Measurements from ENCODE around the gene EPOP.

EPOP gene

DNA sequence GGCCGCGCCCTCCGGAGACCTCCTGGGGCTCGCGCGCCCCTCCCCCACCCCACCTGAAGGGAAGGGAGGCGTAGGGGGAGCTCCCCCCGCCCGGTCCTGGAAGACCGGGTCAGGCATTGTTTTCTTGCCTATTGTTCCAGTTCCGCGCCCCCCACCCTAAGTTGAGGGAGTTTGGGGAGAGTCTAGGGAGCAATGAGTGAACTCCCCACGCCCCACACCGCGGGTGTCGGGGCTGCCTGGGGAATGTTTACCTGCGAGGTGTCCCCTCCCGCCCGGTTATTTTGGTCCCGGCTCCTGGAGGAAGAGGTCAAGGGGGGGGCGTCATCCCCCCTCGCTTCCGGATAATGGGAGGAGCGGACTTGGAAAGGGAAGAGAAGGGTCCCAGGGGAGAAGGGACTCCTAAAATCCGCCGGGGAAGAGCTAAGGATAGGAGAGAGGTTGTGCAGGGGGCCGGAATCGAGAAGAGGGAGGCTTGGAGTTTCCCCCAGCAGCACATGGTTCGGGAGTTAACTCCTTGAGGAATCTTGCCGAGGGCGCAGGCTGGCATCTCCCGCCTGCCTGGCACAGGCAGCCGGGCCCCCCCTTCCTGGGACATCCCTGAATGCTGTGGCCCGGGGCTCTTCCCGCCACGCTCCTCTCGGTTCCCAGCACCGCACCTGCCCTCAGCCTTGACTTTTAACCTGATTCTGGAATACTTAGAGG, 31.2 kb upstream of the EPOP start:
- DNase-seq: peak in 1 of 4 experiments; percentile 34

DNA sequence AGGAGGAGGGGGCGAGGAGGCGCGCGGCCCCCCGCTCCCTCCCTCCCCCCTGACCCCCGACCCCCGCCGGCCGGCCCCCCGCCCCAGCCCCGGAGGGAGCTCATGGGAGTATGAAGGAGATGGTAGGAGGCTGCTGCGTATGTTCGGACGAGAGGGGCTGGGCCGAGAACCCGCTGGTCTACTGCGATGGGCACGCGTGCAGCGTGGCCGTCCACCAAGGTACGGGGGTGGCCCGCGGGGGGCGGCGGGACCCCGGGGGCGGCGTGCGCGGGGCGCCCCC, 30.7 kb upstream of the EPOP start:
- no peak for DNase-seq

DNA sequence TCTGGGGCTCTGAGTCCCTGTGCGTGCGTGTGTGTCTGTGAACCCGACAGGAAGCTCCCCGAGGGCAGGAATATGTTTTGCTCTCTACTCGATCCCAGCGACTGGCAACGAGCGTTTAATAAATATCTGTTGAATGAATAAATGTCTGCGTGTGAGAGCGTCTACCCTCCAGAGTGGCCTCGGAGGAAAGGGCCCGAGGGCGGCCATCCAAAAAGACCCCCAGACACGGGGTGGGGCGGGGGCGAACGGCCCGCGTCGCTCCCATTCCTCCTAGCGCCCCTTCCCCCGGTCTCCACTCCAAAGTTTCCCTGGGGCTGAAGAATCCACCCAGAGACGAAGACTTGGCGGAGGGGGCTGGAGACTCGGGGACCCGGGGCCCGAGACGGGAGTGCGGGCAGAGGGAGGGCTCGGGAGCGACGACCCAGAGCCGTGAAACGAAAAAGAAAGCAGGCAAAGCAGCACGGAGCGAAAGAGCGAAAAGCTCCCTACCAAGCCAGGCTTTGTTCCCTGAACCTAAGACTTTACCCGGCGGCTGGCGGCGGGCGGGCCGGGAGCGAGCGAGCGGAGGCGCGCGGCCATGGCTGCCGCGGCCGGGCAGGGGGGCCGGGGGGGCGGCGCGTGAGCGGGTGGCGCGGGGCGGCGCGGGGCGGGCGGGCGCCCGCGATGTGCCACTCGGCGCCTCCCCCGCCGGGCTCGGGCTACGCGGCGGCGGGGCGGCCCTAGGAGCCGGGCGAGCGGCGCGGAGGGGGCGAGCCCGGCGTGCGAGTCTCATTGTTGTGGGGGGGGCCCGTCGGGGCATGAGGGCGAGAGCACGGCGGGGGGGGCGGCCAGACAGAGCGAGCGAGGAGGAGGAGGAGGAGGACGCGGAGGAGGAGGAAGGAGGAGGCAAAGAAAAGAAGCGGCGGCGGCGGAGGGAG, 30.1 kb upstream of the EPOP start, which contains the start of gene MLLT6:
Gene MLLT6, plus strand, starts transcription at position 668 of the 917 bp plus-strand sequence. CDS start 360 bp downstream, outside the sequence.
- peak; percentile 50 to 78 (median 59) for DNase-seq

DNA sequence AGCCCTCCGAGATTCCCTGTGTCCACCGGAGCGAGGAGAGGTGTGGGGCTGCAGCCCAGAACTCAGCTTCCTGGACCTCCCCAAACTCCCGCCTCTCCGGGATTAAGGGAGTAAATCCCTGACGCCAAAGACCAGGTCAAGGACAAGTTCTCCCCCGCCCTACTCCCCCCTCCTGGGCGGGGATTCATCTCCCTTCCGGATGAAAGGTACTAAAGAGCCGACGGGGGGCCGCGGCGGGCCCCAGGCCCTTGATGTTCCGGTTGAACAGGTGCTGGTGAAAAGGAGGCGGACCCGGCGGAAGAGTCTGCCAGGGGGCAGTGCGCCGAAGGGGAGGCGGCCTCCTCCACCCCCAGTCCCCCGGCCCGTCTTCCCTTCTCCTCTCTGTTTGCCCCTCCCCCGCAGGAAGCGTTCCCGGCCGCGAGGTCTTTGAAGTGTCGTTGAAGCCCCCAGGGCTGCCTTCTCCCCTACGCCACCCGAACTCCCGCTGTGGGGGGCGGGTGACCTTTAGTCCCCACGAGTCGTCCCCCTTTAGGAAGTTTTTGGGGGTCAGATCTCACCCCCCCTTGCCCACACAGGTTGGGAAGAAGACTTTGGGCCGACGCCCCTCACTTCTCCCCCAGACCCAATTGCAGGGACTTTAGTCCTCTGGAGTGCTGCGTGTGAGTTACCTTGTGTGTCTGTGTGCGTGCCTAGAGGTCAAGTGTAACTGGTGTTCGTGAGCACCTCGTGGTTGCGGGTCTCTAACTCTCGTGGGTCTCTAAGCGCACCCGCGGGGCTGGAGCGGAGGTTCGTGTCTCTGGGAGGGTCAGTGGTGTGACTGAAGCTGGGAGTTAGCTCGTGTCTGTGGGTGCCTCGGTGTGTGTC, 29.2 kb upstream of the EPOP start:
- peak; percentile 41 to 65 (median 46) for DNase-seq

DNA sequence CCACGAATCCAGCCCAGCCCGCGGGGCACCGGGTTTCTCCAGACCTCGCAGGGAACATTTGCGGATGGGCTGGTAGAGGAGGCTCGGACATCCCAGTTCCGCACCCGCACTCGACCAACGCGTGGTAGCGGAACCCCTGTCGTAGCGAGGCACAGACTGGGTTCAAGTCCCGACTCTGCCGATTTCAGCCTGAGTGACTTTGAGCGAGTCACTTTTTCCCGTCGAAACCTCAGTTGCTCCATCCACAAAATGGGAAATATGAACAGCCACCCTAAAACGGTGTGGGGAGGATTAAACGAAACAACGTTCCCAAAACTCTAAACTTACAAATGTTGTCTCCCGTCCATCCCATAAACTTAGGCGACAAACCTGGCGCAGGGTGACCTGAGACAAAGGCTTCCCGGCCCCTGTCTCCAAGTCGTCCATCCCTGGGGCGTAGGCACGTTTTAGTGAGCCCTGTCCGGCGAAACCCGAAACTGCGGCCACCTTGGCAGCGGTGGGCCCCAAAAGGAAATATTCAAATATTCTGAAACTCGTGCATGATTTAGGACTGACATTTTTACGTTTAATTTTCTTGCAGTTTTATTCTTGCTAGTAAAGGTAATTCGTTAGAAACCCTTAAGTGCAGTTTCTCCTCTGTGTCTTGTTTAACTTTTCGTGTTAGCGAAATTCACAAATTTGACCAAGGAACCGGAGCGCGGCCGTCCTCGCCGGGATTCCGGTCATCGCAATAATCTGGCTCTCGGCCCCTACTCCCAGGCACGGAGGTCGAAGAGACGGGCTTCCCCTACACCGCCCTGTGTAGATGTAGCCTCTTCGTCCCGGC, 28.4 kb upstream of the EPOP start:
- no peak for DNase-seq

DNA sequence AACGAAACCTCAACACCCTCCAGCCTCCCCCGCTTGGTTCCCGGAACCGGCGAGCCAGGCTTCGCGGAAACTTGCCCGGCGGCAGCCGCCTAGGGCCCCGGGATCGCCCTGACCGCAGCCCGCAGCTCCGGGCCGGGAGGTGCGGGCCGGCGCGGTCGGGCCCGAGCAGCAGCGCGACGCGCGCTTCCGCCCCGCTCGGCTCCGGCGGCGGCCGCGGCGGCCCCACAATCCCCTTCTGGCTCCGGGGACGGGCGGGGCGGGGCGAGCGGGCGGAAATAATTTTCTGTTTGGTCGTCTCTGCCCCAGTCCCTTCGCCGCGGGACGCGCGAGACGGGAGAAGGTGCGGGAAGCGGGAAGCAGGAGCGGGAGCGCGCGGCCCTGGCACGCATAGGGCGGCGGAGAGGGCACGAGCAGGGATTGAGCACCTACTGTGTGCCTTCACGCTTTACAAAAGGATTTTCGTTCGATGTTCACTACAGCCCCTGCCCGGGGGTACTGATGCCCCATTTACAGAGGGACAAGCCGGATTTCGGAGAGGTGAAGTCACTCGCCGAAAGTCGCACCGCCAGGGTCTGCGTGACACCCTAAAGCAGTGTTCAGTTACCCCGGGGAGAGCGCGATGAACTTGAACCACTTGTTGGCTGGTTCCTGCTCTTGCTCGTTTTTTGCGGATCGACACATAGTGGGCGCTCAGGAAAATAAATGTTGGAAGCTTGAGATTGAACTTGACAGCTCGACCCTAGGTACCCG, 27.6 kb upstream of the EPOP start:
- peak; percentile 58 to 77 (median 61) for DNase-seq

DNA sequence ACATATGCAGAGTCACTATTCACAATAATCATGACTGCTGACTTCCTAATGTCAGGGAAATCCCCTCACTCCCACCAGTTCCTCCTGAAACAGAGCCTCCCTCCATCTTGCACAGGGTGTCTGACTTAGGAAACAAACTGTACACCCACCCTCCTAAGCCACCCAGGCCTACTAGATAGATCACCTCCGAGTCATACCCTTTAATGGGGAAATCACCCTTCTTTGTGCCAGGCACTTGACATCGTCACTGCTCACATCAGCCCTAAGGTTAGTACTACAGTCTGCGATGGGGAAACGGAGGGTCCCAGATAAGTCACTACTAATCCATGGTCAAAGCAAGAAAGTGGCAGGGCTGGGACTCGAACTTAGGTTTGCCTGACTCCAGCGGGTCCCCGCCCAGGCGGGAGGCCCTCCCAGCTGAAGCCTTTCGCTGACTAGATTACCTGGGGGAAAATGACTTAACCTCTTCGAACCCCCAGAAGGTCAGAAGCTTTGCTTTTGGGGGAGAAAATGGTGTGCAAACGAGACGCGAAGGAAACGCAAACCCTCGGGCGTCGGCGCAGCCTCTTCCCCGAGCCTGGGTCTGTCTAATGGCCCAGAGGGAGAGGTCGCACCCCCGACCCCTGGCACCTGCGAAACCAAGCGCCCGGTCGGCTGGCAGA, 26.9 kb upstream of the EPOP start:
- DNase-seq: peak; percentile 43 to 70 (median 62)

DNA sequence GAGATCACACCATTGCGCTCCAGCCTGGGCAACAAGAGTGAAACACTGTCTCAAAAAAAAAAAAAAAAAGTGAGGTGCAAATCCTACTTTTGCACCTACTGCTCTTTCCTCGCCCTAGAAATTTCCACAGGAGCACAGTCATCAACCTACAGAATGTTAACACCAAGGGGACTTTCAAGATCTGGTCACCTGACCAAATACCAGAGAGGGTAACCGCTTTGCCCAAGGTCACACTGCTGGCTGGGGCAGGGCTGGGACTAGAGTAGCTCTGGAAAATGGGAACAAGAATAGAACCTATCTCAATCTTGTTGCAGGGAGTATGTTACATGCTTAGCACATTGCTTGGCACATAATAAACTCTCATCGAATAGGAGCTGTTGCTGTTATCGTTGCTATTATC, 24.0 kb upstream of the EPOP start:
- no peak for DNase-seq

DNA sequence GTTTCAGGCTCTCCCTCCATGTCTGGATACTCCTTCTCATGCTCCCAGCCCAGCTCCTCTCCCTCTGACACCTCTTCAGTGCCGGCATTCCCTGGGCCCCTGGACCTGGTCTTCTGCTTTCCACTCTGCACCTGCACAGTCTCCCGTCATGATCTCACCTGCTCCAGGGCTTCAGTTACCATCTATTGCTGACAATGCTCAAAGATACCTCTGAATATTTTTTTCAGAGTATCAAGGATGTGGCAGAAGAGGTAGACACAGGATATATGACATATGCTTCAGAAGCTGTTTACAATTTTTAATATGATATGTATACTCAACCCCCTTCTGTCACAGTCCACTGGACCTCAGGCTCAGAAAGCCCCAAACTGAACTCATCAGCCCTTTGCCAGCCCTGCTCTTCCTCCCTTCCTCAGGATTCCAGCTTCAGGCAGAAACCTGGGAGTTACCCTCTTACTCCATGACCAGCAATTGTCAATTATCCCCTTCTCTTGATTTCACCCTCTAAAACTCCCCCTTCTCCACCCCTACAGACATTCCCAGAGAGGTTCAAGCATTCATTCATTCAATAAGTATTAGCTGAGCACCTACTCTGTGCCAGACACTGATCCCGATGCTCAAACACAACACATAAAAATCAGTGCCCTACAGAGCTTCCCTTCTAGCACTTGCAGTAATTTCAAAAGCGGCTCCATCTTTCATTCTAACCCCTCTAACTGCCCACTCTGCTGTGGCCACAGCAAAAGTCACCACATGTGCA, 22.5 kb upstream of the EPOP start:
- DNase-seq: no peak

DNA sequence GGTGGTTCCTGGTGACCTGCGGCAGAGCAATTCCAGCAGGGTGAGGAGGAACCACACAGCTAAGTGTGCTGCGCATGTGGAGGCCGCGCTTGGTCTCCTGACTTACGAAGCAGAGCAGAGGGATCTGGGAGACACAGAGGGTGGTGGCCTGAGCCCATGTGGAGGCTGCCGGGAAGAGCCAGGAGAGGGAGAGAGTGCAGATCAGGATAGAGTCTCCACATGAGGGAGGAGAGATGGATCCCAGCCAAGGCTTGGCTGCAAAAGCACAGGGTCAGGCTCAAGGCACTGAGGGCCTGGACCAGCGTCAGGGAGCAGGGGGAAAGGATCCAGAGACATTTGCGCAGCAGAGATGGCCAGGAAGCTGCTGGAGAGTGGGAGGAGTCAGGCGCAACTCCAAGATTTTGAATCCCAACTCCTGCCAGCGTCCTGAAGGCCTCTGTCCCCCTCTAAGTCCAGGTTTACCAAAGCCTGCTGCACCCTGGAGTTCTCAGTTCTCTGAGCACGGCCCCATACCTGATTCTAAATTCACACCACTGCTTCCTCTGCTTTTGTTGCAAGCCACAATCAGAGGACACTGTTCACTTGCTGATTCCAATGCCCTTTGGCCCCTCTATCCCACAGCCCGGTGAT, 19.1 kb upstream of the EPOP start:
- no peak for DNase-seq

DNA sequence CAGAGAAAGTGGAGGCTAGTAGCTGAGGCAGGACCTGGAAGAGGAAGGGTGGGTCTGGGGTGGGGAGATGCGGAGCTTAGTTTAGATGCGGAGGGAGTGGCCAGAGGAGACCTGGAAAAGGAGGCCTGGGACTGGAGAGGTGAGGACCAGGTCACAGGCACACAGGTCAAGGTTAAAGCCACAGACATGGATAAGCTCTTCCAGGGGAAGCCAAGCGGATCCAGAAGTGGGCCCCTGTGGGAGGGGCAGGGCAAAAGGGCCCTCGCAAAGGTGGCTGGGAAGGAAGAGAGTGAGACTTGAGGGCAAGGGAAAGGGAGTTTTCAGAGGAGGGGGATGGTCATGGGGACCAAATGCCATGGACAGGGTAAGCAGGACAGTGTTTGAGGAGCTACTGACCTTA, 16.4 kb upstream of the EPOP start:
- DNase-seq: no peak

DNA sequence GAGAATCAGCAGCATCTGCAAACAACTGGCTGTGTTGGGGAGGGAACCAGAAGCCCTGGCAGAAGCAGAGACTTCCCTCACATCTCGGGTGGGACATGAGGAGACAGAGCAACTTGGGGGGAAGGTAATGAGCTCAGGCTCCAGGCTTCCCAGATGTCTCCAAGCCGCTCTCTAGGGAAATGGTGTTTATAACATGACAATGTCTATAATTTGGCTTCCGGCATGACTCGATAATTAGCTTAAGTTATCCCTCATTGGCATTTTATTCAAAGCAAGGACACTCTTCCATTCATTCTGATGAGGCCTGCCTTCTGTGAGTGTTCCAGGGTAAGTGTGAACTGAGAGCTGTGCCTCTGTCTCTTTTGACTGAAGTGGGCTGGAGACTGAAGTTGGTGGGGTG, 15.6 kb upstream of the EPOP start:
- DNase-seq: no peak

DNA sequence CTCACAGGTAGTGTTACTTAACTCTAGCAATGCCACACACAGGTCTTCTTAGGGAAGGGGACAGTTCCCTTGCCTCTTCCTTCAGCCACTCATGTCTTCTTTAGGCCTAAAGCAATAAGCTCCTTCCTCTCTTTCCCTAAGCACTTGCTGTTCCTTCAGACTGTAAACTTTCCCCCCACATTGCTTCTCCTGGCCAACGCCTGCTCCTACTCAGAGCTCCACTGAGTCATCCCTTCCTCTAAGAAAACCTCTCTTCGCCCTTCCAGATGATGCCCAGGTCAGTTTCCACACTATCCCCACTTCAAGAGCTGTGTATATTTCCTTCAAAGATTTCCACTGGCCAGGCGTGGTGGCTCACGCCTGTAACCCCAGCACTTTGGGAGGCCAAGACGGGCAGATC, 12.5 kb upstream of the EPOP start:
- no peak for DNase-seq

DNA sequence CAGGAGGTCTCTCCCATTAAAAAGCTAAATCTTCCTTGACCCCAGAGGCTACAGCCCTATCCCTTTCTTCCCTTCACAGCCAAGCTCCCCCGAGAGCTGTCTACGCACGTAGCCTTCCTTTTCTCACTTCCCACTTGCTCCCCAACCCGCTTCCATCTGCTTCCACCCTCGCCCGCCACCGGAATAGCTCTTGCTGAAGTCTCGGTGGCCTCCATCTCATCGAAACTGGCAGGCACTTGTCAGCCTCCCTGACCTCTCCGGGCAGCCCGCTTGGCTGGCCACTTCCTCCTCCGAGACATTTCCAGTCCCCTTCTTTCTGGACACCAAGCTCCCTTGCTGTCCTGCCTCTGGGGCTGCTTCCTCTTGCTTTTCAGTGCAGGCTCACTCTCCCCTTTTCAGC, 10.7 kb upstream of the EPOP start:
- DNase-seq: no peak

DNA sequence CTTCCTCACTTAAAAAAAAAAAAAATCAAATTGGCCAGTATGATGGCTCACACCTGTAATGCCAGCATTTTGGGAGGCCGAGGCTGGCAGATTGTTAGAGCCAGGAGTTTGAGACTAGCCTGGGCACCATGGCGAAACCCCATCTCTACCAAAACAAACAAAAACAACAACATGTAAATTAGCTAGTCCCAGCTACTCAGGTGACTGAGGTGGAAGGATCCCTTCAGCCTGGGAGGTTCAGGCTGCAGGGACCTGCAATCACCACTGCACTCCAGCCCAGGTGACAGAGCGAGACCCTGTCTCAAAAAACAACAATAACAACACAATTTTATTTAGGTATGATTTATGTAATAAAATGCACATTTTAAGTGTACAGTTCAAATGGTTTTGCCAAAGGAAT, 6.3 kb upstream of the EPOP start:
- no peak for DNase-seq

DNA sequence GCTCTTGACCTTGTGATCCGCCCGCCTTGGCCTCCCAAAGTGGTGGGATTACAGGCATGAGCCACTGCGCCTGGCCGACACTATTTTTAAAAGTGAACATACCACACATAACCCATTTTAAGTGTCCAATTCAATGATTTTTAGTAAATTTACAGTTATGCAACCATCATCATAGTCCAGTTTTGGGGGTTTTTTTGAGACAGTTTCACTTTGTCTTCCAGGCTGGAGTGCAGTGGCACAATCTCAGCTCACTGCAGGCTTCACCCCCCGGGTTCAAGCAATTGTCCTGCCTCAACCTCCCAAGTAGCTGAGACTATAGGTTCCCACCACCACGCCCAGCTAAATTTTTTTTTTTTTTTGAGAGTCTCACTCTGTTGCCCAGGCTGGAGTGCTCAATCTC, 3.1 kb upstream of the EPOP start:
- DNase-seq: no peak

DNA sequence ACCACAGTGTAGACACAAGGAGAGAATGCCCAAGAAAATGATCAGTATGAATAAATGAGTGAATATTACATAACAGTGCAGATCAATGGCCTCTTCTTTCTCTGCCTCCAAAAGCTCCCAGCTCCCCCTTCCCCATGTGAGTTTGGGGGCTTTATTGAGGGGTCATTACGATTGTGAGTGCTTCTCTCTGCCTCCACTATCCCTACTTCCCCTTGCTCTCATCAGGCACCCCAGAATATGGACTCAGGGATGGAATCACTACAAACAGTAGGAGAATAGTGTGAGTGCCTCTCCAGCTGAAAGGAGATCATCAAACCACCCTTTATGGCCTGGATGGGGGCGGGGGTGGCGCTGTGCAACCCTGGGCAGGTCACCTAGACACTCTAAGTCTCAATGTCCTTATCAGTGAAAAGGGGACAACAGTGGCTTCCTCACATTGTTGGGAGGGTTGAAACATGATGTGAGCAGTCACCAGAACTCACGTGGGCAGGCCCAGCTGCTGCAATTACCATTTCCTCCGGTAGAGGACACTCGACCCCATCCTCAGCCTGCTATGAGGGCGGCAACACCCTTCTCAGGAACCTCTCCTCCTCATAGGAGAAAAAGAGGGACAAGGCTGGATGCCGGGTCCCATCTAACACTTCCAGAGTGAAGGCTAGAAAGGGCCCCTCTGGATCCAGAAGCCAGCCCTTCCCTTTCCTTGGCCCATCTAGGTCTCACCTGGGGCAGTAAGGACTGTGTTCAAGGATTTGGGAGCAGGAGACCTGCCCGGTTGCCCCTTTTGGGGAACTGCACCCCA, 2.1 kb upstream of the EPOP start:
- peak; percentile 45 to 69 (median 54) for DNase-seq

DNA sequence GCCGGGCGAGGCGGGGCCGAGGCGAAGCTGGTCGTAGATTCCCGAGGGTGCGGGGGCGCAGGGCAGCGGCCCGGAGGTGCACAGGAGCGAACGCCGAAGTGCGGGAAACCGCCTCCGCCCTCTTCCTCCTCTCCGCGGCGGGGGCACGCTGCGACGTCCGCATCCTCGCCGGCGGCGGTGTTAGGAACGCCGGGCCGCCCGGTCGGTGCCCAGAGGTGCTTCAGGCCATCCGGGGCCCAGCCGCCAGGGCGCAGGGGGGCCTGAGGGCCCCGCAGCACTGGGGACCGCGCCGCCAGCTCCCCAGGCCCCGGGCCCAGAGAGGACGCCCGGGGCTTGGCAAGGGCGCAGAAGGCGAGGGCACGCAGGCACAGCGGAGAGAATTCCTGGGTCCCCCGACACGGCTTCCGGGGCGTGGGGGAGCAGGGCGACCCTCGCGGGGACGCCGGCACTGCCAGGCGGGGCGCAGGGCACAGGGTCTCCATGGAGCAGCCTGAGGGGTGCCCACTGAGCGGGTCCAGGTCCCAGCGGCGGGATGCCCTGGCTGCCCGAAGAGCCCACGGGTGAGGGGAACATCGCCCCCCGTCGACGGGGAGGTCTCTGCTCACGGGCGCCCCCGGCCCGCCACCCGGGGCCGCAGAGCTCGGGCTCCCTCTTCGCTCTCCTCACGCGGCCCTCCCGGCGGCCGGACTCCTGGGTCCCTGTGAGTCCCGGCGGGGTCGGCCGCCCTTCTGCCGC, 576 bp downstream of the EPOP start:
- DNase-seq: no peak
